H1 (cell line): ENCODE measurements around the gene MYO18A. TPM values are rescaled to one million over a fixed set of nuclear protein-coding genes. Genes with fewer than 3 reads are reported as not detected.

Experiments
- ASH2L ChIP-seq: fragments of 200-600, 300-600 bp; sonication (generic); IDR thresholded peaks from one replicate; pipeline ENCODE4 v1.7.1; 2017; ENCODE audit warnings: low read length
- BCL11A ChIP-seq, 2 experiments: IDR thresholded peaks; one replicate each; pipeline ENCODE4 v1.6.1; 2011; ENCODE audit warnings: low read depth in 2 of 2, low read length in 2 of 2, mild to moderate bottlenecking in 2 of 2
- CHD2 ChIP-seq: IDR thresholded peaks from 2 replicates; pipeline ENCODE4 v1.6.1; 2012; ENCODE audit warnings: low read length, improper control_type of control experiment
- HDAC6 ChIP-seq: IDR thresholded peaks from one replicate; pipeline ENCODE4 v1.7.1; 2012; ENCODE audit warnings: low read depth, mild to moderate bottlenecking, inconsistent platforms, low read length, moderate library complexity
- KDM1A ChIP-seq: fragments of 200-600, 300-600 bp; sonication (generic); IDR thresholded peaks from 2 replicates; pipeline ENCODE4 v1.7.1; 2016; ENCODE audit warnings: mild to moderate bottlenecking, low read length, borderline replicate concordance
- PHF8 ChIP-seq: fragments of 200-600 bp; sonication (generic); conservative IDR thresholded peaks from 2 replicates; pipeline ENCODE4 v1.7.1; 2012; ENCODE audit warnings: low read depth, mild to moderate bottlenecking, inconsistent platforms, low read length, moderate library complexity
- RBBP5 ChIP-seq: IDR thresholded peaks from 2 replicates; pipeline ENCODE4 v1.7.1; 2012; ENCODE audit warnings: low read depth, mild to moderate bottlenecking, inconsistent platforms, low read length, moderate library complexity, borderline replicate concordance
- SIX5 ChIP-seq: IDR thresholded peaks from 2 replicates; pipeline ENCODE4 v1.6.1; 2011; ENCODE audit warnings: mild to moderate bottlenecking, low read depth, low read length
- SP4 ChIP-seq: IDR thresholded peaks from 2 replicates; pipeline ENCODE4 v1.6.1; 2012; ENCODE audit warnings: low read length, inconsistent platforms
- TAF1 ChIP-seq: IDR thresholded peaks from 2 replicates; pipeline ENCODE4 v1.6.1; 2011; ENCODE audit warnings: mild to moderate bottlenecking, low read depth, low read length
- polyA plus RNA-seq, 7 experiments: library from polyadenylated mRNA; depleted of rRNA in 3 of 7; stranded (reverse) in 5 of 7; unstranded in 2 of 7; fragments of >200 nt in 5 of 7; fragments of 200-250 nt in 2 of 7; gene quantifications; 1 replicate in 5 of 7; 2 replicates in 1 of 7; 4 replicates in 1 of 7; pipeline versions ENCODE4 v1.2.1 to v1.2.3, GENCODE V29; 2011 to 2013; ENCODE audit warnings: missing spikeins in 2 of 7, mixed read lengths in 2 of 7
- total RNA-seq: library from RNA; stranded (reverse); fragmentation: NEBNext Ultra II Directional; extraction: Animal tissue kit (Norgen Biotek cat#: 25700); gene quantifications from 2 replicates; pipeline ENCODE4 v1.2.1, GENCODE V29; 2021
- TF ChIP-seq, protein P1 (sequence below): fragments of 300-600 bp; sonication (generic); IDR thresholded peaks from 2 replicates; pipeline ENCODE4 v1.7.1; 2012; ENCODE audit warnings: low read length, moderate library complexity, mild to moderate bottlenecking, inconsistent platforms; ENCODE audit not compliant: insufficient replicate concordance

Gene MYO18A
- total and polyA plus RNA-seq, 2 of the 8 experiments (the other 6 are each of a cell fraction or from before 2014, with no cell fraction given), result 7.6 to 43.8 TPM

DNA sequence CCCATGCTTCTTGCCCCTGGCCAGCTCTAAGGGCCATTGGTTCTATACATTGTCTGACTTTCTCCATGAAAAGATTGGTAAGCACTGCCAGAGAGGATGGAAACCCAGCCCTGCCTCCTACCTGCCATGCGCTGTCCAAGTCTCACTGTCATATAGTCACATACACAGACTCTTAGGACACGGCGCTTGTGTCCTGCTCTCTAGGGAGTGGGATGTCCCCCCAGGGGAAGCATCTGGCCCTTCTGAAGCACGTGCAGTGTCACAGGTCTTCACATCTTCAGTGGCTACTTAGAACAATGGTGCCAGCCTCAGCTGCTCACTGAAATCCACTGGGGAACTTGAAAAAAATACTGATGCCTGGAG lies 38.7 kb downstream of the MYO18A start (continued):
- TF ChIP-seq, protein P1, sequence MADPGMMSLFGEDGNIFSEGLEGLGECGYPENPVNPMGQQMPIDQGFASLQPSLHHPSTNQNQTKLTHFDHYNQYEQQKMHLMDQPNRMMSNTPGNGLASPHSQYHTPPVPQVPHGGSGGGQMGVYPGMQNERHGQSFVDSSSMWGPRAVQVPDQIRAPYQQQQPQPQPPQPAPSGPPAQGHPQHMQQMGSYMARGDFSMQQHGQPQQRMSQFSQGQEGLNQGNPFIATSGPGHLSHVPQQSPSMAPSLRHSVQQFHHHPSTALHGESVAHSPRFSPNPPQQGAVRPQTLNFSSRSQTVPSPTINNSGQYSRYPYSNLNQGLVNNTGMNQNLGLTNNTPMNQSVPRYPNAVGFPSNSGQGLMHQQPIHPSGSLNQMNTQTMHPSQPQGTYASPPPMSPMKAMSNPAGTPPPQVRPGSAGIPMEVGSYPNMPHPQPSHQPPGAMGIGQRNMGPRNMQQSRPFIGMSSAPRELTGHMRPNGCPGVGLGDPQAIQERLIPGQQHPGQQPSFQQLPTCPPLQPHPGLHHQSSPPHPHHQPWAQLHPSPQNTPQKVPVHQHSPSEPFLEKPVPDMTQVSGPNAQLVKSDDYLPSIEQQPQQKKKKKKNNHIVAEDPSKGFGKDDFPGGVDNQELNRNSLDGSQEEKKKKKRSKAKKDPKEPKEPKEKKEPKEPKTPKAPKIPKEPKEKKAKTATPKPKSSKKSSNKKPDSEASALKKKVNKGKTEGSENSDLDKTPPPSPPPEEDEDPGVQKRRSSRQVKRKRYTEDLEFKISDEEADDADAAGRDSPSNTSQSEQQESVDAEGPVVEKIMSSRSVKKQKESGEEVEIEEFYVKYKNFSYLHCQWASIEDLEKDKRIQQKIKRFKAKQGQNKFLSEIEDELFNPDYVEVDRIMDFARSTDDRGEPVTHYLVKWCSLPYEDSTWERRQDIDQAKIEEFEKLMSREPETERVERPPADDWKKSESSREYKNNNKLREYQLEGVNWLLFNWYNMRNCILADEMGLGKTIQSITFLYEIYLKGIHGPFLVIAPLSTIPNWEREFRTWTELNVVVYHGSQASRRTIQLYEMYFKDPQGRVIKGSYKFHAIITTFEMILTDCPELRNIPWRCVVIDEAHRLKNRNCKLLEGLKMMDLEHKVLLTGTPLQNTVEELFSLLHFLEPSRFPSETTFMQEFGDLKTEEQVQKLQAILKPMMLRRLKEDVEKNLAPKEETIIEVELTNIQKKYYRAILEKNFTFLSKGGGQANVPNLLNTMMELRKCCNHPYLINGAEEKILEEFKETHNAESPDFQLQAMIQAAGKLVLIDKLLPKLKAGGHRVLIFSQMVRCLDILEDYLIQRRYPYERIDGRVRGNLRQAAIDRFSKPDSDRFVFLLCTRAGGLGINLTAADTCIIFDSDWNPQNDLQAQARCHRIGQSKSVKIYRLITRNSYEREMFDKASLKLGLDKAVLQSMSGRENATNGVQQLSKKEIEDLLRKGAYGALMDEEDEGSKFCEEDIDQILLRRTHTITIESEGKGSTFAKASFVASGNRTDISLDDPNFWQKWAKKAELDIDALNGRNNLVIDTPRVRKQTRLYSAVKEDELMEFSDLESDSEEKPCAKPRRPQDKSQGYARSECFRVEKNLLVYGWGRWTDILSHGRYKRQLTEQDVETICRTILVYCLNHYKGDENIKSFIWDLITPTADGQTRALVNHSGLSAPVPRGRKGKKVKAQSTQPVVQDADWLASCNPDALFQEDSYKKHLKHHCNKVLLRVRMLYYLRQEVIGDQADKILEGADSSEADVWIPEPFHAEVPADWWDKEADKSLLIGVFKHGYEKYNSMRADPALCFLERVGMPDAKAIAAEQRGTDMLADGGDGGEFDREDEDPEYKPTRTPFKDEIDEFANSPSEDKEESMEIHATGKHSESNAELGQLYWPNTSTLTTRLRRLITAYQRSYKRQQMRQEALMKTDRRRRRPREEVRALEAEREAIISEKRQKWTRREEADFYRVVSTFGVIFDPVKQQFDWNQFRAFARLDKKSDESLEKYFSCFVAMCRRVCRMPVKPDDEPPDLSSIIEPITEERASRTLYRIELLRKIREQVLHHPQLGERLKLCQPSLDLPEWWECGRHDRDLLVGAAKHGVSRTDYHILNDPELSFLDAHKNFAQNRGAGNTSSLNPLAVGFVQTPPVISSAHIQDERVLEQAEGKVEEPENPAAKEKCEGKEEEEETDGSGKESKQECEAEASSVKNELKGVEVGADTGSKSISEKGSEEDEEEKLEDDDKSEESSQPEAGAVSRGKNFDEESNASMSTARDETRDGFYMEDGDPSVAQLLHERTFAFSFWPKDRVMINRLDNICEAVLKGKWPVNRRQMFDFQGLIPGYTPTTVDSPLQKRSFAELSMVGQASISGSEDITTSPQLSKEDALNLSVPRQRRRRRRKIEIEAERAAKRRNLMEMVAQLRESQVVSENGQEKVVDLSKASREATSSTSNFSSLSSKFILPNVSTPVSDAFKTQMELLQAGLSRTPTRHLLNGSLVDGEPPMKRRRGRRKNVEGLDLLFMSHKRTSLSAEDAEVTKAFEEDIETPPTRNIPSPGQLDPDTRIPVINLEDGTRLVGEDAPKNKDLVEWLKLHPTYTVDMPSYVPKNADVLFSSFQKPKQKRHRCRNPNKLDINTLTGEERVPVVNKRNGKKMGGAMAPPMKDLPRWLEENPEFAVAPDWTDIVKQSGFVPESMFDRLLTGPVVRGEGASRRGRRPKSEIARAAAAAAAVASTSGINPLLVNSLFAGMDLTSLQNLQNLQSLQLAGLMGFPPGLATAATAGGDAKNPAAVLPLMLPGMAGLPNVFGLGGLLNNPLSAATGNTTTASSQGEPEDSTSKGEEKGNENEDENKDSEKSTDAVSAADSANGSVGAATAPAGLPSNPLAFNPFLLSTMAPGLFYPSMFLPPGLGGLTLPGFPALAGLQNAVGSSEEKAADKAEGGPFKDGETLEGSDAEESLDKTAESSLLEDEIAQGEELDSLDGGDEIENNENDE, result no peak
- no peak for TF ChIP-seq RBBP5
- TF ChIP-seq PHF8, result no peak
- no peak for TF ChIP-seq TAF1
- no peak for TF ChIP-seq CHD2
- TF ChIP-seq KDM1A, result no peak
- no peak for TF ChIP-seq SIX5
- TF ChIP-seq ASH2L, result no peak
- no peak for TF ChIP-seq SP4
- TF ChIP-seq BCL11A (IDR thresholded peaks at IDR 0.05; ENCODE audit: low read depth in 2 of 2, low read length in 2 of 2), result no peak
- no peak for TF ChIP-seq HDAC6
